Cerebellar nuclear complex (tissue), 1 donor: ENCODE measurements around the gene FAAP24.
"Not testable (repeated sequence)": the region's sequence is repeated elsewhere in the genome, so short reads cannot be mapped to it uniquely, and the experiment has no call there.

Experiments
- DNase-seq, 2 experiments: peaks; one replicate each; lab custom pipeline; 2025; lab: John Stamatoyannopoulos, UW

The FAAP24 gene, protein sequence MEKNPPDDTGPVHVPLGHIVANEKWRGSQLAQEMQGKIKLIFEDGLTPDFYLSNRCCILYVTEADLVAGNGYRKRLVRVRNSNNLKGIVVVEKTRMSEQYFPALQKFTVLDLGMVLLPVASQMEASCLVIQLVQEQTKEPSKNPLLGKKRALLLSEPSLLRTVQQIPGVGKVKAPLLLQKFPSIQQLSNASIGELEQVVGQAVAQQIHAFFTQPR

GRCh38 chr19:32971715-32972540 is at the start of gene FAAP24, which contains the start of gene CEP89:
TSS of gene FAAP24 (plus strand) at chr19:32972242. CDS start at chr19:32973197, 955 bp downstream.
TSS of gene CEP89 (minus strand) at chr19:32971958. CDS start at chr19:32971874, 84 bp downstream.
- peak; percentile 84 to 95 for DNase-seq

DNA sequence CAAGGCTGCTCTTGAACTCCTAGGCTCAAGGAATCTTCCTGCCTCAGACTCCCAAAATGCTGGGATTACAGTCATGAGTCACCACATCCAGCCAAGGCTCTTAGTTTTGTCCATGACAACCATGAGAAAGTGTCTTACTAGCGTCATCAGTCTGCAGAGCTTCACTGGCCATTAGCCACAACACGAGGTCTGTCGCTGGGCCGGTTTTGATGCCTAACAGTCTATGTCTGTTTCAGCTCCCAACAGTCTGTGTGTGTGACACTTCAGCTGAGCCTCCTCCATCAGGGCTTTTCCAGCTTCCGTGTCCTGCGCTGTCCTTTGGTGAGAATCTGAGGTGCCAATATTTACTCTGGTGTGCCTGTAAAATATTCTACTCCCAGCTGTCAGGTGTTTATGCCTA is 47.8 kb upstream of the FAAP24 start:
- no peak for DNase-seq

DNA sequence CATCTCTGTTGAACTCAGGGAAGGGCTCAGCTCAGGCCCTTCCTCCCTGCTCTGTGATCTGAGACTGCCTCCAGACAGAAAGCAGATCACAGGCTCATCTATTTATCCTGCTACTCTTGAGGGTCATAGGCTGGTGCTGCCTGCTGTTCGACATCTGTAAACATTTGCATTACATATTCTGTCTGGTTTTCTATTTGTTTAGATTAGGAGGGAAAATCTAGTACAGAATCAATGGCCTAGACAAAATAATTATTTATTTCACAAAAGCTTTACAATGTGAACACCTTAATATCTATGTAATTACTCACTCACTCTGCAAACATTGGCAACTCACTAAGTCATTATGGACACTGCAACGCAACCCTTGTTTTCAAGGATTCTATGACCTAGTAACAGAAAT is 43.2 kb upstream of the FAAP24 start:
- no peak for DNase-seq

DNA sequence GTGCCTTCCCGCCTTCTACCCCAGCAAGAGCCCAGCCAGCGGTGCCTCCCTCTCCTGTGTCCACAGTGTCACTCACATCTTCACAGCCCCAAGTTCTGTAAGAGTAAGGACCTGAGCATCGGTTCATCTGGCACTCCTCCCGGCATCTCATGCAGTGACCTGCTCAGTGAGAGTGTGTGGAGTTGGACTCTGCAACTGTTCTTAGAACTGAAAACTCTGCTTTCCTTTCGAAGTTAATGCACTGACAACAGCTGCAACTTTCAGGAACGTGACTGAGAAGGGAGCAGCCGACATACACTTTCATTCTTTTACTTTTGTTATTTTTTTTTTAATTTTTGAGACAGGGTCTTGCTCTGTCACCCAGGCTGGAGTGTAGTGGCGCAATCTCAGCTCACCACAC is 41.5 kb upstream of the FAAP24 start:
- no peak for DNase-seq

DNA sequence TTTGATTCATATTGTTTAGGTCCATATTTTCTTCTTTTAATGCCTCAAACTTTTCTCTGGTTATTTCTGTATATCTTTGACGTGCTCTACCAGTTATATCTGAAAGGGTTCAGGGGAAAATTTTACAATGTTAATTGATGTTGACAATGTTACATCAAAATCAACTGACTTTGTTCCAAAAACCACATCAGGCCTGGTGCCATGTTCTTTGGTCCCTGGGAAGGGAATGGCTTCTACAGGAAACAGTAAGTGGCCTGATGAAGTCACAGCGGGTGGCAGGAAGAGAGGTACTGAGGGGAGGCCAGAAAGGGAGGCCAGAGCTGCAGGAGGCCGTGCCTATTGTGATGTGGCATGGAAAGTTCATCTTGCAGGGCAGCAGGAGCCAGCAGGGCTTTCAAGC is 38.5 kb upstream of the FAAP24 start:
- DNase-seq: no peak

- DNase-seq: no peak
These were observed 36.4 kb upstream of the FAAP24 start for GRCh38 chr19:32935629-32936028.

- no peak for DNase-seq
These were observed 36.0 kb upstream of the FAAP24 start for GRCh38 chr19:32936065-32936464.

- DNase-seq: not testable (repeated sequence)
These were observed 30.8 kb upstream of the FAAP24 start for GRCh38 chr19:32941273-32941672.

- no peak for DNase-seq
These were observed 26.8 kb upstream of the FAAP24 start for GRCh38 chr19:32945260-32945659.

DNA sequence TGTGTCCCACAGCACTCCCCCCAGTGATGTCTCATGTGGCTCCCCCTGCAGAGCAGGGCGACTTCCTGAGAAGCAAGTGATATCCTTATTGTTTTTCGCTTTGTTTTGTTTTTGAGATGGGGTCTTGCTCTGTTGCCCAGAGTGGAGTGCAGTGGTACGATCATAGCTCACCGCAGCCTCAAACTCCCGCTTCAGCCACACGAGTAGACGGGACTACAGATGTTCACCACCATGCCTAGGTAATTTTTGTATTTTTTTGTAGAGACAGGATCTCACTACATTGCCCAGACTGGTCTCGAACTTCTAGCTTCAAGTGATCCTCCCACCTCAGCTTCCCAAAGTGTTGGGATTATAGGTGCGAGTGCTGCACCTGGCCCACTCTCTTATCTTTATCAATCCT is 5.3 kb upstream of the FAAP24 start:
- no peak for DNase-seq

- DNase-seq: no peak
These were observed 2.5 kb upstream of the FAAP24 start for GRCh38 chr19:32969549-32969948.

GRCh38 chr19:32971012-32971595 is 938 bp upstream of the FAAP24 start:
- DNase-seq: no peak

DNA sequence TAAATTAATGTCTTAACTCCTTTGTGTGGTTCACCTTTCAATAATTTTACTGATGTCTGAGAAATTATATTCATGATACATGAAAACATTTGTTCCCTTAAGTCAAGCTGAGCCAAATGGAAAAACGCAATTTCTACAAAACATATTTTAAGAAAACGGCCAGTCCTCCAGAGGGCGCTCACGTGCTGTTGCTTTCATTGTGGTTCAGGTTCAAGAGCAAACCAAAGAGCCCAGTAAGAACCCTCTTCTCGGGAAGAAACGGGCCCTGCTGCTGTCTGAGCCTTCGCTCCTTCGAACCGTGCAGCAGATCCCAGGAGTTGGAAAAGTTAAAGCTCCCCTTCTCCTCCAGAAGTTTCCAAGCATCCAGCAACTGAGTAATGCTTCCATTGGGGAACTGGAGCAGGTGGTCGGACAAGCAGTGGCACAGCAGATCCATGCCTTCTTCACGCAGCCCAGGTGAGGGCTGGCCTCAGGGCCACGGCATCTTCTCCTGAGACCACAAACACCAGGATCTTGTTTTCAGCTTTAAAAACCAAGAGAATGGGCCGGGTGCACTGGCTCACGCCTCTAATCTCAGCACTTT is 4.3 kb downstream of the FAAP24 start:
- peak in 1 of 2 experiments; percentile 36 for DNase-seq

DNA sequence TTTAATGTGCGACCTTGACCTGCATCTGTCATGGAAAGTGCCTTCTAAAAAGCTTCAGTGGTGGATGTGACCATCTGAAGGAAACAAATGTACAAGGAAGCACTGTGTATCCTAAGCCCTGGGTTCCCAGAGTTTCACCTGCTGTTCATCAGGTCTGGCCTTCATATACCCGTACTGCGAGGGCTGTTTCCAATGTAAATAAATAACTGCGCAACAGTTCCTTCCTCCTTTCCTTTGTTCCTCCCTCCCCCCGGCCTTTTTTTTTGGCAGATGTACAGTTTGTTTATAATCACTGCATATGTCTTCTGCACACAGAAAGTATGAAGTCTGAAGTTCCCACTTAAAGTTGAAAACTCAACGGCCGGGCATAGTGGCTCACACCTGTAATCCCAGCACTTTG is 5.2 kb downstream of the FAAP24 start:
- no peak for DNase-seq

GRCh38 chr19:32977813-32978212 is 5.8 kb downstream of the FAAP24 start:
- not testable (repeated sequence) for DNase-seq

DNA sequence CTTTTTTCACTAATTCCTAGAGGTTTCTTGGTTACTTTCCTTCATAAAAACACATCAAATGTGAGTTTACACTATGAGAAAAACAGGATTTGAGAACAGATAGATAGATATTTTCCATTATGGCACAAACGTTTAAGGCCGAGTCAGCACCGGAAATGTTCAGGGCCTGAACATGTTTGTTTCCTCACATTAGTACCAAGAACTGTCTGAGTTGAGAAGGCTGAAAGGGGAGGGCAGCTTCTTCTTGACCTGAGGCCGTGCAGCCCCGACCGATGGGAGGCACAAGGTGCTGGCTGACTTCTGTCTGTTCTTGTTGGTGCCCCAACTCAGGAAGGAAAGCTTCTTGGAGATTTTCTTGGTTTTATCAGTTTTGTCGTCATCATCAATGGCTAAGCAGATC is 7.8 kb downstream of the FAAP24 start:
- DNase-seq: not testable (repeated sequence)

DNA sequence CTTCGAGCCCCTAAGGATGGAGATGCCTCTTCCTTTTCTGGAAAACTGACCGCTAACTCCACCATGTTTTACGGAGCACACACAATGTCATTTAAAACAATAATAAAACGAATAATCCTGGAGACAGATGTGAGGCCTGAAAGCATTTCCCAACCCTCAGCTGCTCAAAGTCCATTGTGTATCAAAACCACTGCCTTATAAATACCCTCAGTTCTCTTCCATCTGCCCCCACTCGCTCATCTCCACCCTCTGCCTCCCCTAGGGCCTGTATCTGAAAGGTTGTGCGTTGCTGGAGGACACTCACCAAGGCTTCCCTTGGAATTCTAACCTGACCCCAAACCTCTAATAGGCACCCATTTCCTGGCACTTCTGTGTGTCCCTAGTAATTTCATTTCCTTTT is 10.4 kb downstream of the FAAP24 start:
- not testable (repeated sequence) for DNase-seq

- DNase-seq: not testable (repeated sequence)
These were observed 16.2 kb downstream of the FAAP24 start for GRCh38 chr19:32988254-32988653.

DNA sequence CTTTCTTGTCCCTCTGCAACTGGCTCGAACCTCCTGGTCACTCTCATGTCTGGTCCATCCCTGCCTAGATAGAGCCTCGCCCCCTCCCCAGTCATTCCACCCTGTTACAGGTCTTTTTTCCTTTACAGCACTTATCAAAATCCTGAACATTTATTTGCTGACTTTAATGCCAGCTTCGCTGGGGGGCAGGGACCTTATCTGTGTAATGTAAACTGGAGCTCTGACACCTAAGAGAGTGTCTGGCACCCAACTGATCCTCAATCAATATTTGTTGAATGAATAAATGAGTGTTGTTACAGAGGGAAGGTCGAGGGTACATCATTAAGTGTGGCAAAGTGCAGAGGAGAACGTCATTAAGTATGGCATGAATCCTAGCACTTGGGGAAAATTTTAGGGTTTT is 16.7 kb downstream of the FAAP24 start:
- DNase-seq: no peak

- not testable (repeated sequence) for DNase-seq
These were observed 23.9 kb downstream of the FAAP24 start for GRCh38 chr19:32995966-32996365.

DNA sequence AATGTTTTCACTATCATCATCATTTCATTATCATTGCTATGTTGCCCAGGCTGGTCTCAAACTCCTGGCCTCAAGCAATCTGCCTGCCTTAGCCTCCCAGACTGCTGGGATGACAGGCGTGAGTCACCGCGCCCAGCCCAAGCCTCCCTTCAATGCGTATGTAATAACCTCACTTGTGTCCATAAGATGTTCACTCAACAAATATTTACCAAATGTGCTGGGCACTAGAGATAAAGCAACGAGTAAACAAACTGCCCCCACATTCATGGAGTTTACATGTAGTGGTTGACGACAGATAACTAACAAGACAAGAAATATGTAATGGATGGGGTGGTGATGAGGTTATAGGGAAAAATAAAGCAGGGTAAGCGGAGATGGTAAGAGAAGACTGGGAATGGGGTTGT is 25.0 kb downstream of the FAAP24 start:
- not testable (repeated sequence) for DNase-seq

- no peak for DNase-seq
These were observed 25.8 kb downstream of the FAAP24 start for GRCh38 chr19:32997716-32998355.
